ENCODE data around the gene CKB. TPM values are rescaled to one million over a fixed set of nuclear protein-coding genes. Genes with fewer than 3 reads are reported as not detected.

Gene CKB
- total and polyA plus RNA-seq, 9 of the 15 experiments (the other 6 are each of a cell fraction or from before 2014, with no cell fraction given): 23.9 to 692 (median 132) TPM

DNA sequence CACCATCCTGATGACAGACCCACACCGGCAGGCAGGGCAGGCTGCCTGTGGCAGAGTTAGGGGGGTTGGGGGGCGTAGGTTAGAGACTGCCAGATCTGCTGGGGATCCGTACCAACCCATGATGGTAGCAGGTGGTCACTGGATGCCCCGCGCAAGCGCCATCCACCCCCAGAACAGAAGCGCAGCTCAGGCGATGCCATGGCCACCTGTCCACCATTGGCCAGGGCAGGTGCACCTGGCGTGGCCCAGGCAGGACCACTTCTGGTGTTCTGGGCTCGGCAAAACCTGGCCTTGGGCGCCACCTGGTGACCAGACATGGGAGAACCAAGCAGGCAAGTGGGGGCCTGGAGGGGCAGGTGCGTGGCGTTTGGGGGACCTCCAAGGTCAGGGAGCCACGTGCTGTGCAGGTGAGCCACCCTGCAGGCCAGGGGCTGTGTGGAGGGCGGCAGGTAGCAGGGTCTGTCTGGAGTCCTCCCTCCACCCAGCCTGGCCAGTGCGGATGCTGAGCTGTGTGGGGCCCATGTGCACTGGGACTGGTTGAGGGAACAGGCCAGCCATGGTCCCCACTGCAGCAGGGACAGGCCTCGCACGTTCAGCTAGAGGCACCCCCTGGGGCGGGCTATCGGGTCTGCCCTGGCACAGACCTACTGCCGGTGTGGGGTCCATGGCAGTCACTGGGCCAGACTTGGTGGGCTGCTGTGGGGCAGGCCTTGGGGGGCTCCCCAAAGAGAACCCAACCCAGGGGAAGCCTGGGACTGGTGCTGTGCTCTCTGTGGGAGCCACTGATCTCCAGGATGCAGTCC is 24.2 kb upstream of the CKB start (continued):
- peak; percentile 32; the same call in 1 of the 2 replicates for TF ChIP-seq ESRRA (IDR thresholded peaks at IDR 0.05; ENCODE audit: borderline replicate concordance, low read depth)
- peak; percentile 75 to 91 for TF ChIP-seq RAD21 (CRISPR knock-in tag; conservative IDR thresholded peaks at IDR 0.05 in 1 of 2, IDR thresholded peaks at IDR 0.05 in 1 of 2)
- TF ChIP-seq, protein P1, sequence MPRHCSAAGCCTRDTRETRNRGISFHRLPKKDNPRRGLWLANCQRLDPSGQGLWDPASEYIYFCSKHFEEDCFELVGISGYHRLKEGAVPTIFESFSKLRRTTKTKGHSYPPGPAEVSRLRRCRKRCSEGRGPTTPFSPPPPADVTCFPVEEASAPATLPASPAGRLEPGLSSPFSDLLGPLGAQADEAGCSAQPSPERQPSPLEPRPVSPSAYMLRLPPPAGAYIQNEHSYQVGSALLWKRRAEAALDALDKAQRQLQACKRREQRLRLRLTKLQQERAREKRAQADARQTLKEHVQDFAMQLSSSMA (CRISPR knock-in tag; IDR thresholded peaks at IDR 0.05): no peak
- TF ChIP-seq, protein P2, sequence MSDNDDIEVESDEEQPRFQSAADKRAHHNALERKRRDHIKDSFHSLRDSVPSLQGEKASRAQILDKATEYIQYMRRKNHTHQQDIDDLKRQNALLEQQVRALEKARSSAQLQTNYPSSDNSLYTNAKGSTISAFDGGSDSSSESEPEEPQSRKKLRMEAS (CRISPR knock-in tag; IDR thresholded peaks at IDR 0.05): no peak
- TF ChIP-seq, protein P3, sequence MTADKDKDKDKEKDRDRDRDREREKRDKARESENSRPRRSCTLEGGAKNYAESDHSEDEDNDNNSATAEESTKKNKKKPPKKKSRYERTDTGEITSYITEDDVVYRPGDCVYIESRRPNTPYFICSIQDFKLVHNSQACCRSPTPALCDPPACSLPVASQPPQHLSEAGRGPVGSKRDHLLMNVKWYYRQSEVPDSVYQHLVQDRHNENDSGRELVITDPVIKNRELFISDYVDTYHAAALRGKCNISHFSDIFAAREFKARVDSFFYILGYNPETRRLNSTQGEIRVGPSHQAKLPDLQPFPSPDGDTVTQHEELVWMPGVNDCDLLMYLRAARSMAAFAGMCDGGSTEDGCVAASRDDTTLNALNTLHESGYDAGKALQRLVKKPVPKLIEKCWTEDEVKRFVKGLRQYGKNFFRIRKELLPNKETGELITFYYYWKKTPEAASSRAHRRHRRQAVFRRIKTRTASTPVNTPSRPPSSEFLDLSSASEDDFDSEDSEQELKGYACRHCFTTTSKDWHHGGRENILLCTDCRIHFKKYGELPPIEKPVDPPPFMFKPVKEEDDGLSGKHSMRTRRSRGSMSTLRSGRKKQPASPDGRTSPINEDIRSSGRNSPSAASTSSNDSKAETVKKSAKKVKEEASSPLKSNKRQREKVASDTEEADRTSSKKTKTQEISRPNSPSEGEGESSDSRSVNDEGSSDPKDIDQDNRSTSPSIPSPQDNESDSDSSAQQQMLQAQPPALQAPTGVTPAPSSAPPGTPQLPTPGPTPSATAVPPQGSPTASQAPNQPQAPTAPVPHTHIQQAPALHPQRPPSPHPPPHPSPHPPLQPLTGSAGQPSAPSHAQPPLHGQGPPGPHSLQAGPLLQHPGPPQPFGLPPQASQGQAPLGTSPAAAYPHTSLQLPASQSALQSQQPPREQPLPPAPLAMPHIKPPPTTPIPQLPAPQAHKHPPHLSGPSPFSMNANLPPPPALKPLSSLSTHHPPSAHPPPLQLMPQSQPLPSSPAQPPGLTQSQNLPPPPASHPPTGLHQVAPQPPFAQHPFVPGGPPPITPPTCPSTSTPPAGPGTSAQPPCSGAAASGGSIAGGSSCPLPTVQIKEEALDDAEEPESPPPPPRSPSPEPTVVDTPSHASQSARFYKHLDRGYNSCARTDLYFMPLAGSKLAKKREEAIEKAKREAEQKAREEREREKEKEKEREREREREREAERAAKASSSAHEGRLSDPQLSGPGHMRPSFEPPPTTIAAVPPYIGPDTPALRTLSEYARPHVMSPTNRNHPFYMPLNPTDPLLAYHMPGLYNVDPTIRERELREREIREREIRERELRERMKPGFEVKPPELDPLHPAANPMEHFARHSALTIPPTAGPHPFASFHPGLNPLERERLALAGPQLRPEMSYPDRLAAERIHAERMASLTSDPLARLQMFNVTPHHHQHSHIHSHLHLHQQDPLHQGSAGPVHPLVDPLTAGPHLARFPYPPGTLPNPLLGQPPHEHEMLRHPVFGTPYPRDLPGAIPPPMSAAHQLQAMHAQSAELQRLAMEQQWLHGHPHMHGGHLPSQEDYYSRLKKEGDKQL (CRISPR knock-in tag; IDR thresholded peaks at IDR 0.05; ENCODE audit: borderline replicate concordance): no peak
- no peak for TF ChIP-seq ZNF263 (CRISPR knock-in tag; IDR thresholded peaks at IDR 0.05; ENCODE audit: borderline replicate concordance)
- TF ChIP-seq, protein P4, sequence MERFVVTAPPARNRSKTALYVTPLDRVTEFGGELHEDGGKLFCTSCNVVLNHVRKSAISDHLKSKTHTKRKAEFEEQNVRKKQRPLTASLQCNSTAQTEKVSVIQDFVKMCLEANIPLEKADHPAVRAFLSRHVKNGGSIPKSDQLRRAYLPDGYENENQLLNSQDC (CRISPR knock-in tag; IDR thresholded peaks at IDR 0.05): no peak
- TF ChIP-seq, protein P5, sequence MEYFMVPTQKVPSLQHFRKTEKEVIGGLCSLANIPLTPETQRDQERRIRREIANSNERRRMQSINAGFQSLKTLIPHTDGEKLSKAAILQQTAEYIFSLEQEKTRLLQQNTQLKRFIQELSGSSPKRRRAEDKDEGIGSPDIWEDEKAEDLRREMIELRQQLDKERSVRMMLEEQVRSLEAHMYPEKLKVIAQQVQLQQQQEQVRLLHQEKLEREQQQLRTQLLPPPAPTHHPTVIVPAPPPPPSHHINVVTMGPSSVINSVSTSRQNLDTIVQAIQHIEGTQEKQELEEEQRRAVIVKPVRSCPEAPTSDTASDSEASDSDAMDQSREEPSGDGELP (CRISPR knock-in tag; IDR thresholded peaks at IDR 0.05; ENCODE audit: borderline replicate concordance): peak; percentile 58
- no peak for TF ChIP-seq ZNF124 (CRISPR knock-in tag; IDR thresholded peaks at IDR 0.05)
- peak; percentile 90 for TF ChIP-seq SMC3 (conservative IDR thresholded peaks at IDR 0.05; ENCODE audit: insufficient read depth, low read depth, low read length)
- TF ChIP-seq, protein P6, sequence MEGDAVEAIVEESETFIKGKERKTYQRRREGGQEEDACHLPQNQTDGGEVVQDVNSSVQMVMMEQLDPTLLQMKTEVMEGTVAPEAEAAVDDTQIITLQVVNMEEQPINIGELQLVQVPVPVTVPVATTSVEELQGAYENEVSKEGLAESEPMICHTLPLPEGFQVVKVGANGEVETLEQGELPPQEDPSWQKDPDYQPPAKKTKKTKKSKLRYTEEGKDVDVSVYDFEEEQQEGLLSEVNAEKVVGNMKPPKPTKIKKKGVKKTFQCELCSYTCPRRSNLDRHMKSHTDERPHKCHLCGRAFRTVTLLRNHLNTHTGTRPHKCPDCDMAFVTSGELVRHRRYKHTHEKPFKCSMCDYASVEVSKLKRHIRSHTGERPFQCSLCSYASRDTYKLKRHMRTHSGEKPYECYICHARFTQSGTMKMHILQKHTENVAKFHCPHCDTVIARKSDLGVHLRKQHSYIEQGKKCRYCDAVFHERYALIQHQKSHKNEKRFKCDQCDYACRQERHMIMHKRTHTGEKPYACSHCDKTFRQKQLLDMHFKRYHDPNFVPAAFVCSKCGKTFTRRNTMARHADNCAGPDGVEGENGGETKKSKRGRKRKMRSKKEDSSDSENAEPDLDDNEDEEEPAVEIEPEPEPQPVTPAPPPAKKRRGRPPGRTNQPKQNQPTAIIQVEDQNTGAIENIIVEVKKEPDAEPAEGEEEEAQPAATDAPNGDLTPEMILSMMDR (IDR thresholded peaks at IDR 0.05 in 2 of 3, conservative IDR thresholded peaks at IDR 0.05 in 1 of 3; ENCODE audit: insufficient read depth in 2 of 3, low read depth in 1 of 3, low read length in 3 of 3): peak; percentile 83 to 86 (median 85)
- TF ChIP-seq ARID2 (IDR thresholded peaks at IDR 0.05): peak; percentile 83; the same call in 1 of the 2 replicates
- no peak for TF ChIP-seq CSDE1 (IDR thresholded peaks at IDR 0.05)
- no peak for TF ChIP-seq ZNF76 (CRISPR knock-in tag; IDR thresholded peaks at IDR 0.05; ENCODE audit: borderline replicate concordance)
- TF ChIP-seq, protein P7, sequence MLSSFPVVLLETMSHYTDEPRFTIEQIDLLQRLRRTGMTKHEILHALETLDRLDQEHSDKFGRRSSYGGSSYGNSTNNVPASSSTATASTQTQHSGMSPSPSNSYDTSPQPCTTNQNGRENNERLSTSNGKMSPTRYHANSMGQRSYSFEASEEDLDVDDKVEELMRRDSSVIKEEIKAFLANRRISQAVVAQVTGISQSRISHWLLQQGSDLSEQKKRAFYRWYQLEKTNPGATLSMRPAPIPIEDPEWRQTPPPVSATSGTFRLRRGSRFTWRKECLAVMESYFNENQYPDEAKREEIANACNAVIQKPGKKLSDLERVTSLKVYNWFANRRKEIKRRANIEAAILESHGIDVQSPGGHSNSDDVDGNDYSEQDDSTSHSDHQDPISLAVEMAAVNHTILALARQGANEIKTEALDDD (IDR thresholded peaks at IDR 0.05): no peak
